RWPE2 (cell line): ENCODE data around the gene CERS1.

ENCODE experiments used
- ATAC-seq: fragments of 200-7000 bp; cut with Tn5 transposase; 3 replicates; pipeline ENCODE4 v1.9.1; 2021; ENCODE audit warnings: low read depth
- DNase-seq: peaks from one replicate; pipeline ENCODE4 v3.0.0-alpha.2; 2020; ENCODE audit warnings: low spot score
- H3K27ac ChIP-seq: fragments of 450-650 bp; 2 replicates; pipeline ENCODE4 v1.5.1; 2017; ENCODE audit warnings: mild to moderate bottlenecking; ENCODE audit not compliant: poor library complexity, severe bottlenecking
- H3K27me3 ChIP-seq: fragments of 250-450 bp; sonication (Bioruptor Pico); 2 replicates; pipeline ENCODE4 v1.5.1; 2021; ENCODE audit warnings: mild to moderate bottlenecking, moderate library complexity; ENCODE audit not compliant: insufficient read depth, poor library complexity, severe bottlenecking
- H3K36me3 ChIP-seq: fragments of 250-450 bp; sonication (Bioruptor Pico); 2 replicates; pipeline ENCODE4 v1.5.1; 2020; ENCODE audit warnings: low read depth, mild to moderate bottlenecking, moderate library complexity
- H3K4me1 ChIP-seq: fragments of 250-450 bp; sonication (Bioruptor Pico); 2 replicates; pipeline ENCODE4 v1.5.1; 2021; ENCODE audit warnings: mild to moderate bottlenecking, moderate library complexity; ENCODE audit not compliant: insufficient read depth, poor library complexity, severe bottlenecking
- H3K4me3 ChIP-seq: fragments of 250-450 bp; sonication (Bioruptor Pico); 2 replicates; pipeline ENCODE4 v1.5.1; 2021; ENCODE audit warnings: mild to moderate bottlenecking, moderate library complexity; ENCODE audit not compliant: severe bottlenecking
- H3K9me3 ChIP-seq: fragments of 250-450 bp; sonication (Bioruptor Pico); 2 replicates; pipeline ENCODE4 v1.5.1; 2021; ENCODE audit warnings: mild to moderate bottlenecking, moderate library complexity; ENCODE audit not compliant: severe bottlenecking
- CTCF ChIP-seq: fragments of 450-650 bp; IDR thresholded peaks from one replicate; pipeline ENCODE4 v1.5.1; 2017; ENCODE audit warnings: mild to moderate bottlenecking, moderate library complexity; ENCODE audit not compliant: poor library complexity, severe bottlenecking

The CERS1 gene

GRCh38 chr19:18870531-18871172 is 25.3 kb downstream of the CERS1 start:
- Histone ChIP-seq H3K4me3 (no peak overlapping the region), H3K27ac (no peak overlapping the region), H3K36me3 (peaks cover 23% of the 10 kb centered on the region), H3K9me3 (no peaks in the 10 kb centered on the region), H3K4me1 (no peaks in the 10 kb centered on the region), H3K27me3 (no peaks in the 10 kb centered on the region)
- no peak for TF ChIP-seq CTCF
- ATAC-seq (no peak), DNase-seq (peak; percentile 57)

GRCh38 chr19:18869781-18870530 is 26.0 kb downstream of the CERS1 start:
- ATAC-seq, result no peak
- no peak overlapping the region for H3K27ac ChIP-seq
- TF ChIP-seq CTCF, result no peak
- peak; percentile 69 for DNase-seq
- H3K4me1 ChIP-seq, result no peaks in the 10 kb centered on the region
- peaks cover 28% of the 10 kb centered on the region for H3K36me3 ChIP-seq
- H3K9me3 ChIP-seq, result no peaks in the 10 kb centered on the region
- H3K27me3 ChIP-seq, result no peaks in the 10 kb centered on the region
- no peak overlapping the region for H3K4me3 ChIP-seq

- DNase-seq, result peak; percentile 67
- Histone ChIP-seq H3K36me3 (peaks cover 31% of the 10 kb centered on the region), H3K4me1 (no peaks in the 10 kb centered on the region), H3K9me3 (no peaks in the 10 kb centered on the region), H3K27me3 (no peaks in the 10 kb centered on the region), H3K4me3 (no peak overlapping the region), H3K27ac (no peak overlapping the region)
- no peak for ATAC-seq
- TF ChIP-seq CTCF, result no peak
These were observed 26.8 kb downstream of the CERS1 start for GRCh38 chr19:18869023-18869618.

- ATAC-seq, result no peak
- Histone ChIP-seq H3K27me3 (no peaks in the 10 kb centered on the region), H3K27ac (no peak overlapping the region), H3K9me3 (no peaks in the 10 kb centered on the region), H3K4me1 (no peaks in the 10 kb centered on the region), H3K4me3 (no peak overlapping the region), H3K36me3 (peaks cover 37% of the 10 kb centered on the region)
- peak; percentile 57 for DNase-seq
- TF ChIP-seq CTCF, result no peak
These were observed 27.5 kb downstream of the CERS1 start for GRCh38 chr19:18868380-18869022.
